Hematopoietic multipotent progenitor cell (in vitro differentiated cells): Measurements from ENCODE around the gene ZCCHC9. TPM values are rescaled to one million over a fixed set of nuclear protein-coding genes. Genes with fewer than 3 reads are reported as not detected.

Experiments
- DNase-seq, 3 donors: peaks; one replicate each; pipeline ENCODE4 v3.0.0-alpha.2; 2011 to 2015; ENCODE audit warnings: low read depth in 2 of 3, low spot score in 2 of 3
- total RNA-seq: library from RNA; depleted of rRNA; stranded (reverse); fragments of >200 nt; gene quantifications from one replicate; pipeline ENCODE4 v1.2.3, GENCODE V29; 2012

Gene ZCCHC9
- total RNA-seq, 1 donor = 7.5 TPM

- no peak for DNase-seq
Observed at GRCh38 chr5:81354093-81354492, 52.7 kb downstream of the ZCCHC9 start.

GRCh38 chr5:81355291-81356251 is 54.2 kb downstream of the ZCCHC9 start:
- no peak for DNase-seq

- DNase-seq = no peak
Observed at GRCh38 chr5:81359108-81359507, 57.7 kb downstream of the ZCCHC9 start.

- DNase-seq = no peak
Observed at GRCh38 chr5:81359881-81360280, 58.5 kb downstream of the ZCCHC9 start.

GRCh38 chr5:81360640-81361039 is 59.3 kb downstream of the ZCCHC9 start:
- DNase-seq = no peak

GRCh38 chr5:81361600-81361999 is 60.2 kb downstream of the ZCCHC9 start:
- DNase-seq = no peak

Other genes starting within 250 kb of the ZCCHC9 start
- gene CKMT2, start 68.3 kb upstream of the ZCCHC9 start, total RNA-seq = 0.27 TPM
- under 0.01 TPM for gene ACOT12, start 92.5 kb downstream of the ZCCHC9 start, total RNA-seq